Spleen (tissue), 11 donors: ENCODE data around the gene TMBIM1. TPM values are rescaled to one million over a fixed set of nuclear protein-coding genes. Genes with fewer than 3 reads are reported as not detected.

ENCODE experiments used
- DNase-seq: peaks from one replicate; pipeline ENCODE4 v3.0.0-alpha.2; 2020
- H3K27ac ChIP-seq, 8 donors: fragments of 200-600 bp; sonication (generic) in 7 of 8; 1 replicate in 4 of 8; 2 replicates in 4 of 8; pipeline versions ENCODE4 v1.5.0 to v1.8.0; 2016 to 2021; ENCODE audit warnings: inconsistent platforms in 4 of 8, mild to moderate bottlenecking in 4 of 8, moderate library complexity in 1 of 8
- H3K27me3 ChIP-seq, 7 donors: fragments of 200-600 bp; sonication (generic) in 6 of 7; replicated peaks in 1 of 7; 1 replicate in 4 of 7; 2 replicates in 3 of 7; pipeline versions ENCODE4 v1.5.0 to v1.8.0; 2016 to 2021; ENCODE audit warnings: inconsistent platforms in 3 of 7, mild to moderate bottlenecking in 1 of 7
- H3K36me3 ChIP-seq, 6 donors: fragments of 200-600 bp; sonication (generic) in 5 of 6; 1 replicate in 4 of 6; 2 replicates in 2 of 6; pipeline versions ENCODE4 v1.5.0 to v1.8.0; 2016 to 2021; ENCODE audit warnings: inconsistent platforms in 2 of 6
- H3K4me1 ChIP-seq, 6 donors: fragments of 200-600 bp; sonication (generic) in 5 of 6; 1 replicate in 3 of 6; 2 replicates in 3 of 6; pipeline versions ENCODE4 v1.5.0 to v1.8.0; 2016 to 2021; ENCODE audit warnings: inconsistent platforms in 3 of 6
- H3K4me3 ChIP-seq, 8 donors: fragments of 200-600 bp; sonication (generic) in 7 of 8; 1 replicate in 4 of 8; 2 replicates in 4 of 8; pipeline versions ENCODE4 v1.5.0 to v1.8.0; 2016 to 2021; ENCODE audit warnings: inconsistent platforms in 4 of 8, mild to moderate bottlenecking in 4 of 8, moderate library complexity in 2 of 8
- H3K9me3 ChIP-seq, 8 donors: fragments of 200-600 bp; sonication (generic) in 7 of 8; 1 replicate in 4 of 8; 2 replicates in 4 of 8; pipeline versions ENCODE4 v1.5.0 to v1.8.0; 2016 to 2021; ENCODE audit warnings: inconsistent platforms in 4 of 8
- POLR2A ChIP-seq, 3 donors: fragments of 450-650 bp; IDR thresholded peaks; one replicate each; pipeline ENCODE4 v1.5.1; 2017; ENCODE audit warnings: antibody characterized with exemption in 3 of 3, mild to moderate bottlenecking in 1 of 3
- POLR2AphosphoS5 ChIP-seq, 3 donors: sonication (generic); formaldehyde crosslinking; IDR thresholded peaks; one replicate each; pipeline ENCODE4 v1.5.1; 2017; ENCODE audit warnings: antibody characterized with exemption in 3 of 3
- WGBS, 5 donors: extraction: QIAGEN DNeasy Blood & Tissue Kit in 3 of 5; methylation state at CpG; one replicate each; pipeline versions ENCODE4 v1.1.5 to v1.1.7; 2013 to 2018; 5-methylcytosine and 5-hydroxymethylcytosine counted together
- intact Hi-C: fragments of 100-400 bp; cut with DNase I; formaldehyde crosslinking; loops from one replicate; pipeline ENCODE4 v1.15.0; 2023; ENCODE audit warnings: low total_unique reads
- polyA plus RNA-seq, 3 donors: library from polyadenylated mRNA; stranded (reverse); fragments of 200-250 nt; gene quantifications; one replicate each; pipeline ENCODE4 v1.2.1, GENCODE V29; 2013
- total RNA-seq, 7 donors: library from RNA; depleted of rRNA in 3 of 7; stranded (reverse); fragments of >200 nt in 3 of 7; fragmentation: NEBNext Ultra II Directional in 4 of 7; extraction: Animal tissue kit (Norgen Biotek cat#: 25700) in 4 of 7; gene quantifications; one replicate each; pipeline versions ENCODE4 v1.1.0 to v1.2.1, GENCODE V29; 2016 to 2021
- TF ChIP-seq, protein P1 (sequence below), 11 experiments: fragments of 200-600 bp in 7 of 11; fragments of 450-650 bp in 4 of 11; sonication (generic) in 4 of 11; IDR thresholded peaks in 8 of 11; conservative IDR thresholded peaks in 3 of 11; 1 replicate in 7 of 11; 2 replicates in 4 of 11; pipeline versions ENCODE4 v1.4.0 to v1.8.0; 2016 to 2021; ENCODE audit warnings: antibody characterized with exemption in 11 of 11, inconsistent platforms in 4 of 11, mild to moderate bottlenecking in 1 of 11
- donor health status: healthy with polysubstance abuse.
- donor health status: DM: no; HTN: no; CAD: no; lungs with moderate emphysema.
- donor health status: DM: no; HTN: no; CAD: no.
- donor health status: Bipolar disorder and iron deficiency.
- donor health status: healthy.
- donor health status: DM: no; HTN: no; CAD: no.
- donor health status: DM: yes; HTN: yes; CAD: no.

TMBIM1 gene
- total and polyA plus RNA-seq, 10 donors = 17.2 to 121 (median 85.2) TPM

DNA sequence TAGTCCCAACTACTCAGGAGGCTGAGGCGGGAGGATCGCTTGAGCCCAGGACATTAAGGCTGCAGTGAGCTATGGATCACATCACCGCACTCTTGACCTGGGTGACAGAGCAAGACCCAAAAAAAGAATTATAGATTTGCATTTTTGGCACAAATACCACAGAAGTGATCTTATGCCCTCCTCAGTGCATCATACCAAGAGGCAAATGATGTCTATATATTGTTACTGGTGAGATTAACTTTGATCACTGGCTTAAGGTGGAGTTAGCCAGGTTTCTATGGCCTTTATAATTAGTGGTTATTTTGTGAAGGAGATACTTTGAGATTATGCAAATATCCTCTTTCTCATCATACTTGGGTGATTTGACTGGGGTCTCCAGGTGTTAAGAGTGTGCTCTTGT, 42.2 kb upstream of the TMBIM1 start:
- 75 to 100% (median 87%) methylated on average over 3 of the region's 3 CpGs for WGBS, 5 donors
- no peak for DNase-seq
- intact Hi-C loops = no loop called here

DNA sequence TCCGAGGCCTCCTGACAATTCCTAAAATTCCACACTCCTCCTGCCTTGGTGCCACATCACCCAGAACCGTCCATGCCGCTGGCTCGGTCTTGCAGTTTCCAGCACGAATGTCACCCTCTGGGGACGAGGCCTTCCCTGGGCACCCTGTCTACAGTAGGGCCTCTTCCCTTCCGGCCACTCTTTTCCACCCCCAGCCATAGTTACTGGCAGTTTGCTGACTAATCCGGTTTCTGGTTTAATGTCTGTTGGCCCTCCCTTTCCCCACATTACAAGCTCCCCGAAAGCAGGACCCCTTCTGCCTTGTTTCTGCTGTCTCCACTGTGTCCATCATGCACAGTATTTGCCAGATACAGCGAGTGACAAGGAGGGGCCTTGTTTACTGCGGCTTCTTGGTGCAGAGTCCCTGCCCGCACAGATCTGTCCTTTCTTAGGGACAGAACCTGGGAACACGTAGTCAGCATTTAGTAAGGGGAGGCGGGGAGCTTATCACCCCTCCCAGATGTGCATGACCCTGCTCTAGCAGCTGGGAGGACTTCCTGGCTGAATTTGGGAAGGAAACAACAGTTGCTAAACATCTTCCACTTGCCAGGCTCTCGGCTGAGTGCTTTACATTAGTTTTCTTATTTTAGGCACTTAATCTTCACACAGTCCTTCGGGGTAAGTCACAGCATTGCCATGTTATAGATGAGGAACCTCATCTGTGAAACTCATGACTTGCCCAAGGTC, 40.8 kb upstream of the TMBIM1 start:
- 22 to 32% (median 25%) methylated on average over 16 of the region's 16 CpGs for WGBS, 5 donors
- intact Hi-C loops = no loop called here
- Histone ChIP-seq H3K4me1 (peaks cover 32 to 69% (median 60%) of the 10 kb centered on the region in 6 donors), H3K36me3 (no peaks in the 10 kb centered on the region), H3K27ac (peak overlapping the region; percentile 37 to 89 (median 81)), H3K4me3 (peak overlapping the region in 1 of 8 donors; percentile 39), H3K27me3 (no peaks in the 10 kb centered on the region), H3K9me3 (no peaks in the 10 kb centered on the region)
- DNase-seq = no peak
- TF ChIP-seq POLR2AphosphoS5 (IDR thresholded peaks at IDR 0.05) = peak; percentile 20 to 74 (median 37)
- TF ChIP-seq, protein P1, sequence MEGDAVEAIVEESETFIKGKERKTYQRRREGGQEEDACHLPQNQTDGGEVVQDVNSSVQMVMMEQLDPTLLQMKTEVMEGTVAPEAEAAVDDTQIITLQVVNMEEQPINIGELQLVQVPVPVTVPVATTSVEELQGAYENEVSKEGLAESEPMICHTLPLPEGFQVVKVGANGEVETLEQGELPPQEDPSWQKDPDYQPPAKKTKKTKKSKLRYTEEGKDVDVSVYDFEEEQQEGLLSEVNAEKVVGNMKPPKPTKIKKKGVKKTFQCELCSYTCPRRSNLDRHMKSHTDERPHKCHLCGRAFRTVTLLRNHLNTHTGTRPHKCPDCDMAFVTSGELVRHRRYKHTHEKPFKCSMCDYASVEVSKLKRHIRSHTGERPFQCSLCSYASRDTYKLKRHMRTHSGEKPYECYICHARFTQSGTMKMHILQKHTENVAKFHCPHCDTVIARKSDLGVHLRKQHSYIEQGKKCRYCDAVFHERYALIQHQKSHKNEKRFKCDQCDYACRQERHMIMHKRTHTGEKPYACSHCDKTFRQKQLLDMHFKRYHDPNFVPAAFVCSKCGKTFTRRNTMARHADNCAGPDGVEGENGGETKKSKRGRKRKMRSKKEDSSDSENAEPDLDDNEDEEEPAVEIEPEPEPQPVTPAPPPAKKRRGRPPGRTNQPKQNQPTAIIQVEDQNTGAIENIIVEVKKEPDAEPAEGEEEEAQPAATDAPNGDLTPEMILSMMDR (IDR thresholded peaks at IDR 0.05 in 8 of 11, conservative IDR thresholded peaks at IDR 0.05 in 3 of 11) = no peak

More for the DNA sequence above, 42.2 kb upstream of the TMBIM1 start:
- no peaks in the 10 kb centered on the region for H3K9me3 ChIP-seq
- H3K27ac ChIP-seq = peak overlapping the region in 3 of 8 donors; percentile 77 to 84 (median 82)
- H3K4me3 ChIP-seq = no peak overlapping the region
- H3K4me1 ChIP-seq = peaks cover 27 to 55% (median 46%) of the 10 kb centered on the region in 6 donors
- no peaks in the 10 kb centered on the region for H3K36me3 ChIP-seq
- H3K27me3 ChIP-seq = no peaks in the 10 kb centered on the region
- TF ChIP-seq, protein P1 (IDR thresholded peaks at IDR 0.05 in 8 of 11, conservative IDR thresholded peaks at IDR 0.05 in 3 of 11) = no peak

DNA sequence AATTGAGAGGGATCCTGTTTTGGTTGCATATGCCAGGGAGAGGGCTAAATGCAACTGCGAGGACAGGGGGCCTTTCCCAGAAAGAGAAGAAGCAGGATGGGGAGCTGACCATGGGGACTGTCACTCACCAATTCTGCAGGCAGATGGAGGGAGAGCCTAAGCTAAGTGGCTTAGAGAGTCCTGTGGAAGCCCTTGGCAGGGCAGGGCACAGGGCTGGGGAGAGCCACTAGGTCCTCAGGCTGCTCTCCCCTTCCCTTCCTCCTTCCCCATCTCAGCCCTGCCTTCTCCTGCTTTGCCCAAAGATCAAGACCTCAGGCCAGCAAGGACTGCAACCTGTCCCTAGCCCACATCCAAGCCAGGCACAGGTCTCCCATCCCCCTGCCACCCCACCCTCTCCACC, 40.0 kb upstream of the TMBIM1 start:
- Histone ChIP-seq H3K4me1 (peaks cover 32 to 77% (median 66%) of the 10 kb centered on the region in 6 donors), H3K27me3 (no peaks in the 10 kb centered on the region), H3K4me3 (peak overlapping the region in 1 of 8 donors; percentile 39), H3K27ac (peak overlapping the region; percentile 37 to 89 (median 81)), H3K36me3 (no peaks in the 10 kb centered on the region), H3K9me3 (no peaks in the 10 kb centered on the region)
- intact Hi-C loops = no loop called here
- TF ChIP-seq POLR2AphosphoS5 (IDR thresholded peaks at IDR 0.05) (no peak), POLR2A (IDR thresholded peaks at IDR 0.05) (no peak)
- TF ChIP-seq, protein P1 (IDR thresholded peaks at IDR 0.05 in 8 of 11, conservative IDR thresholded peaks at IDR 0.05 in 3 of 11) = no peak
- 49 to 83% (median 69%) methylated on average over 1 of the region's 1 CpG for WGBS, 5 donors
- no peak for DNase-seq

DNA sequence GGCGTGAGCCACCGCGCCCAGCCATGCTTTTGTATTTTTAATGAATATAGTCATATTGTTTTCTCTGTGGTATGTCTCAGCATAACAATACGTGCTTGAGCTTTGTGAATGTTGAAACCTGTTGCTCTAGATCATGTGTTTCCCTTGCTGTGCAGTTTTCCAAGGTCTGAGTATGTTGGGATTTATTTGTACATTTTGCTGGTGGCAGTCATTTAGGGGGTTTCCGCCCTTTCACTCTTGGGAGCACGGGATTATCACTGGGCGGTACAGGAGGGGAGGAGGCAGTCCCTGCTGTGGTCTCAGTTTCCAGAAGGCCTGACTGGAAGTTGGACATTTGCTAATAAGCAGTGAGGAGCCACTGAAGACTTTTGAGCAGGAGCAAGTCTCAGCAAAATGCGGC, 39.4 kb upstream of the TMBIM1 start:
- H3K4me3 ChIP-seq = peak overlapping the region in 1 of 8 donors; percentile 39
- intact Hi-C loops = no loop called here
- H3K27ac ChIP-seq = peak overlapping the region; percentile 37 to 89 (median 81)
- 51 to 69% (median 58%) methylated on average over 8 of the region's 8 CpGs for WGBS, 5 donors
- no peak for DNase-seq
- peaks cover 32 to 83% (median 71%) of the 10 kb centered on the region in 6 donors for H3K4me1 ChIP-seq
- H3K9me3 ChIP-seq = no peaks in the 10 kb centered on the region
- TF ChIP-seq POLR2AphosphoS5 (IDR thresholded peaks at IDR 0.05) (peak in 1 of 3 donors; percentile 18), POLR2A (IDR thresholded peaks at IDR 0.05) (no peak)
- H3K36me3 ChIP-seq = no peaks in the 10 kb centered on the region
- H3K27me3 ChIP-seq = no peaks in the 10 kb centered on the region
